ENCODE measurements around the gene ZNF536.

The ZNF536 gene

DNA sequence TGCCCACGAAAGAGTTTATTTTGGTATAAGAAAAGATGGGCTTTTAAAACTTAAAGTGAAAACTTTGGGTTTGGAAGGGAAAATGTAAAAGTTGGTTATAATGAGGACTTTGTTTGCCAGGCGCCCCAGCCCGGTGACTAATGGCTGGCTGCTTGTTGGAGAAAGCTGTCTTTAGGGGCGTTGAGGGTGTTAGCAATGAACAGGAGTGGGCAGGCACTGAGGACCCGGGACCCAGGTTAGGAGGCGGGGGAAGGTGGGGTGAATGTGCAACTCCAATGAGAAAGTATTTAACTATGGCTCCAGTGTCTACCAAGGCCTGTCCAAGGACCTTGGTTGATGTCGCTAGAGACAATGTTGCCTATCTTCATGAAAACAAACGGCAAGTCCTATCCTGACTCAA is 118.6 kb downstream of the ZNF536 start:
- TF ChIP-seq GATA2 (IDR thresholded peaks at IDR 0.05; ENCODE audit: low read depth, low read length) (no peak), GATA3 (IDR thresholded peaks at IDR 0.05; ENCODE audit: low read depth, low read length) (no peak)

DNA sequence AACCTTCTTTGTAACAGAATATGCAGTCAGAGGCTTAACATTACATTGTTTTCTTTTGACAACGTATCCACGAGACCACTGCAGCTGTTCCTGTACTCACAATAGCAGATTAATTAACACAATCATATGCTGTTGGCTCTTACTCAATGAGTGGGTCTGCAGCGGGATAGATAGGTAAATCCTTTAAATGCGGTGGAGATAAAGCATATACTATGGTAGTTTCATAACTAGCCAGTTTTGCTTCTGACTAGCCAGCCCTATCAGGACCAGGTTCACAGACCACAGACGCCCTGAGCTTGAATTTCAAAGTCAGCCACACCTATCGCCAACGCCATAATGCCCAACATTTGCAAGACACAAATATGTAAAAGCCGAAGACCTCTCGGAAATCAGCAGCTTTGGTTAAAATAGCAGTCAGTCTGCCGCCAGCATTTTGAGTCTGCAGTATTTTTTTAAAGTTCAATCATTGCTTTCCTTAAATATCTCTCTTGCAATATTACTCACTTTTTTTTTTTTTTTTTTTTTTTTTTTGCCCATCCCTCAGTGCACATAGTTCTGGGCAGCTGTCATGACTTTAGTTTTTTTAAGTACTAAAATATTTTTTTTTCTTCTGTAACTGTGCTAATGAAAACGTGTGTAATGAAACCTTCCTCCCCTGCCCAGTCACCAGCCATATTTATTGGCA is 120.5 kb downstream of the ZNF536 start:
- no peak for TF ChIP-seq GATA2 (IDR thresholded peaks at IDR 0.05; ENCODE audit: low read depth, low read length)
- no peak for TF ChIP-seq GATA3 (IDR thresholded peaks at IDR 0.05; ENCODE audit: low read depth, low read length)

DNA sequence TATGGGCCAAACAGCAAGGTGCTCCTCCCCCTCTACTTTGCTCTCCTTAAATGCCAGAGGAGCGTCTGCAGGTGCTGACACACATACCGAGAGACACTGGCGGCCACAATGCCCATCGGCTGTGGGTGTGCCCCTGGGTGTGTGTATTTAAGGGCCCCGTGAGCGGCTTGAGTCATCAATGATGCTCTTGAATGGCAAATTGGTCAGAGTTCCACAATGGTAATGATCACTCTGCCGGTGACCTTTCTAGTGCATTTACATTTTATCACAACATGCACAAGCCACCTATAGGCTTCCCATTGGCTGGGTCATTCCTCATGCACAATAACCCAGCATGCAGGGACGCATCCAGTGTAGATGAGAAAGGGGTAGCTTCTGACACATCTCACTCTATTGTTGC is 124.8 kb downstream of the ZNF536 start:
- TF ChIP-seq GATA2 (IDR thresholded peaks at IDR 0.05; ENCODE audit: low read depth, low read length) = no peak
- TF ChIP-seq GATA3 (IDR thresholded peaks at IDR 0.05; ENCODE audit: low read depth, low read length) = no peak

DNA sequence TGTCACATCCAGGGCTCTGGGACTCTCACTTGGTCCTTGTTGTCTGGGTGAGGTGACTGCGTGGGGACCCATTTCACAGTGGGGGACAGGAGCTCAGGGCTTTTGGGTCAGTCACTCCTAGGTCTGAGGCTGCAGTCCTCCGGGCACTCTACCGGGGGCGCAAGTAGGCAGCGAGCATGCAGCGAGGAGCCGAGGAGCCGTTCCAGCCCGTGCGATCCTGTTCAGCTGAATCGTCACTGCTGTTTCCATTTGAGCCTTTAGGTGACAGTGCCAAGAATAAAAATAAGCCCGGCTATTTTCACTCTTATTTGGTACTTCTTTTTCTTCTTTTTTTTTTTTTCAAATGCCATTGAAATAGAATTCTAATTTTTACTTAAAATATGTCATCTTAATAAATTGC is 126.5 kb downstream of the ZNF536 start:
- TF ChIP-seq GATA3 (IDR thresholded peaks at IDR 0.05; ENCODE audit: low read depth, low read length) (no peak), GATA2 (IDR thresholded peaks at IDR 0.05; ENCODE audit: low read depth, low read length) (no peak)

DNA sequence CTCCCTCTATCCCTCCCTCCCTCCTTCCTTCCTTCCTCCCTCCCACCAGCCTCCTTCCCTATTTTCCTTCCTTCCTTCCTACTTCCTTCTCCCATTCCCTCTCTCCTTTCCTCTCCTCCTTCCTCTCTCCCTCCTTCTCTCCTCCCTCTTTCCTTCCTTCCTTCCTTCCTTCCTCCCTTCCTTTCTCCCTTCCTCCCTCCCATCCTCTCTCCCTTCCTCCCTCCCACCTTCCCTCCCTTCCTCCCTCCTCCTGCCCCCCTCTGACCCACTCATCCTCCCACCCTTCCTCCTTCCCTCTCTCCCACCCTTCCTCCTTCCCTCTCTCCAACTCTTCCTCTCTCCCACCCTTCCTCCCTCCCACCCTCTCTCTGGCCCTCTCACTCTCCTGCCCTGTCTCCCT is 132.1 kb downstream of the ZNF536 start:
- TF ChIP-seq GATA2 (IDR thresholded peaks at IDR 0.05; ENCODE audit: low read depth, low read length) (no peak), GATA3 (IDR thresholded peaks at IDR 0.05; ENCODE audit: low read depth, low read length) (no peak)

DNA sequence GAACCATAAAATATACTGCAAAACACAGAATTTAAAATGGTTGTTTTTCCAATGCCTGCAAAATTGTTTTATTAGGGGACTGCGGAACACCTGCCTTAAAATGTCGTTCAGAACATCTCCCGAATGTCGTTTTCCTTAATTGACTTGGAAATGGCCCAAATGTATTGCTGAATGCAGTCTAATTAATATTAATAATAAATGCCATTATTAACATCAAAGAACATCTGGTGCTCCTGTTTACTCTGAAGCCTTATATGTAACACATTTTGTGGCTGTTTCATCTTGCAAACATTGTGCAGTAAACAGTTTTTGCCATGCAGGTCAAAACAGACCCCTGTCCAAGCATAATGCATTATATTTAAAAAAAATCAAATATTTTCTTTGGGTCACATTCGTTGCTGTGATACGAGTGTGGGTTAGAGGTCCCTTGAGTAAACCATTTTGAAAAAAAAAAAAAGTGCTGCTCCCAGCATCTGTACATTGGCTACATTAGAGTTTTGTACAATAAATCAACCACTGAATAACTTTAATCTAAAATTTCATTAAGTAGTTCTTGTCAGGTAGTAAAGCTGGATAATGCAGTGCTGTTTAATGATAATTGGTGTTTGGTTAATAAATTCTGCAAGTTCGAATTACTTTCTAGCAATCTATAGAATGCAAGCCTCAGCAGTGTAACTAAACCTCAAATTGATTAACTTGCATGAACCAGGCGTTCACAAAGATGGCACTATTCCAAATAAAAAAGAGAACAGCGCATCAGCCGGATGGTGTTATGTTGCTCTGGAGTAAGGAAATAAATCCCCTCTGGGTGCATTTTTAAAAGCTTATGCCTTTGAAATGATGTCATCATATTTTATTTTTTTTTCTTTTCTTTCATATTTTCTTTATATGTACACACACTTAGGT is 140.2 kb downstream of the ZNF536 start:
- TF ChIP-seq GATA3 (IDR thresholded peaks at IDR 0.05; ENCODE audit: low read depth, low read length) (no peak), GATA2 (IDR thresholded peaks at IDR 0.05; ENCODE audit: low read depth, low read length) (no peak)

DNA sequence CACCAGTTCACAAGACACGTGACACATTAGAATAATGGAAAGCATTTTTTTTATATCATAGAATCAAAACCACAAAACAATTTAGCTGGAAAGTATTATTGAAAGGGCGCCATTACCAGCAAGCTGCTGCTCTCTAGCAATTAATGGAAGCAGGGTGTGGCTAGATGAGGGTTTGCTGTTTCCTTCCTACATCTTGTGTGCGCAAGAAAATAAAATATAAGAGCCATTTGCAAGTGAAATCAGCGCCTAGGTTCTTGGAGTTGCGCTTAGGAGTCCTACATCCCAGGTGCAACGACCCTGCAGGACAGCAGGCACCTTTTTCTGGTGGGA is 140.9 kb downstream of the ZNF536 start:
- TF ChIP-seq GATA2 (IDR thresholded peaks at IDR 0.05; ENCODE audit: low read depth, low read length) (no peak), GATA3 (IDR thresholded peaks at IDR 0.05; ENCODE audit: low read depth, low read length) (no peak)

DNA sequence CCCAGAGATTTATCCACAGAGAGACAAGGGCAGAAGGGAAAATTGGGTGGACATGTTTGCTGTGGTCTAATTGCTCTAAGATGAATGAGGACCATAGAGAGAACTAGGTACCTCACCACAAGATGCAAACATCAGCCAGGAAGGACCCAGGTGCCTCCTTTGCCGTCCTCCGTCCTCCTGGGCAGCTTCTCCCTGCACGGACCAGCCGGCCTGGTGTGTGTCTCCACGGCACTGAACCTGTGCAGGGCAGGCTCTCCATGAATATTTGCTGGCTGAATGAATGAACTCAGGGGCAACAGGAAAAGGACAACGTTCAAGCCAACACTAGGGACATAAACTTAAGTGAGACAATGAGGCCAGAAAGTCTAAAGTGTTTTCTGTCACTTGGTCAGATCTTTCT is 143.9 kb downstream of the ZNF536 start:
- TF ChIP-seq GATA2 (IDR thresholded peaks at IDR 0.05; ENCODE audit: low read depth, low read length) (no peak), GATA3 (IDR thresholded peaks at IDR 0.05; ENCODE audit: low read depth, low read length) (no peak)

DNA sequence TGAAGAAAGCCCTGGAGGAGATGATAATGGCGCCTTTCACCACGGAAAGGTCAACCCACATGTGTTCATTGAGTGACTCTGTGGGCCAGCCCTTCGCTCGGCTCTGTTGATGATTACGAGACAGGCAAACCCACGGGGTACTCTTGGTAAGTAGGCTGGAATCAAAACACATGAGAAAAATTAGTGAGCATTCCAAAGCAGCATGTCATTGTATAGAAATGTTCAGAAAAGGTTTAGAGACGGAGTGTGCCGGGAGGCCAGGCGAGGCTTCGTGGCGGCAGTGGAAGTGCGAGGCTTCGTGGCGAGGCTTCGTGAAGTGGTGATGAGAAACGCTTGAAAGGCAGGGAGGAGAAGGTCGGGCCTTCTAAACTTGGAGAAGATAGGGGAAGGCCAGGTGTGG is 144.3 kb downstream of the ZNF536 start:
- TF ChIP-seq GATA2 (IDR thresholded peaks at IDR 0.05; ENCODE audit: low read depth, low read length) (no peak), GATA3 (IDR thresholded peaks at IDR 0.05; ENCODE audit: low read depth, low read length) (no peak)

DNA sequence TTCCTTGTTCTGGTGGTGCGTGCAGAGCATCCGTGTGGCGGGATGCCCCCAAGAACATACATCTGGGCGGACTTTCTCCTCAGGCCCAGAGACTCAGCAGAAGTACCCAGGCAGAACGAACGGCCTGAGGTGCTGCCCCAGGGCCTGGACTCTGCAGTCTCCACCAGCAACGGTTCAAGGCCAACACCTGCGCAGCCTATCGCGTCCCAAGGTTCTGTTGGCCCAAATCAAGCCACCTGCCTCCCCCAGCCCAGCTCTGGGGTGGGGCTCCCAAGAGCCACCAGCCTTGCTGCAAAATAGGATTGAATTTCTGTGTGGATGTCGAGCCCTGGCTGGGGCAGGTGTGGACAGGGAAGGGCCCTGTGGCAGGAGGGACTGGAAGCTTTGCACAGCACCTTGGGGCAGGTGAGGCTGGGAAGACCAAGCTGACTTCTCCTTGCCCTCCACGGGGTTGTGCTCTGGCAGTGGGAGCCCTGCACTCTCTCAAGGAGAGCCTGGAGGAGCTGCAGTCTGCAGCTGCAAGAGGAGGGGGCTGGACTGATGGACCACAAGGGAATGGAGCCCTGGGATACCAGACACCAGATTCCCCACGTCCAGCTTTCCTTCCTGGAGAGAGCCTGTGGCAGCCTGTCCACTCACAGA is 146.9 kb downstream of the ZNF536 start:
- no peak for TF ChIP-seq GATA2 (IDR thresholded peaks at IDR 0.05; ENCODE audit: low read depth, low read length)
- no peak for TF ChIP-seq GATA3 (IDR thresholded peaks at IDR 0.05; ENCODE audit: low read depth, low read length)

DNA sequence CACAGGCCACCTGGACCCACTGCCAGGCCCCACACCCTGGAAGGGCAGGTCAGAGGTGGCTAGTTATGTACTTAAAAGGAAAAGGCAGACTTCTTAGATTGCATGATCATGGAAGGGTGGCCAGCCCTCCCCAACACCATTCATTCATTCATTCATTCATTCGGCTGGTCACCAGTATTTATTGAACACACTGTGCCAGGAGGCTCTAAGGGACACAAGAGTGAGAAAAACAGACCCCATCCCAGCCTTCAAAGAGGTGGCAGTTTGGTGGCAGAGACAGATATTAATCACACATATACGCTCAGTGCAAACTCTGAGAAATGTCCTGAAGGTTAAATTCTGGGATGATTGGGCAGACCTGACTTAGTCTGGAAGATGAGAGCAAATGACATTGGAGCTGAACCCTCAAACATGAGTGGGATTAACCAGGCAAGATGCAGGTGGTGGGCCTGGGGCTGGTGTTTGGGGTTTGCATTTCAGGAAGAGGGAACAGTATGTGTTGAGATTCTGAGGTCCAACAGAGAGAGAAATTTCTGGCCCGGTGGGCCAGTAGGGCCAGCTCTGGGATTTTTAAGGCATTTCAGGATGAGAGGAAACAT is 147.5 kb downstream of the ZNF536 start:
- TF ChIP-seq GATA3 (IDR thresholded peaks at IDR 0.05; ENCODE audit: low read depth, low read length) (no peak), GATA2 (IDR thresholded peaks at IDR 0.05; ENCODE audit: low read depth, low read length) (no peak)

DNA sequence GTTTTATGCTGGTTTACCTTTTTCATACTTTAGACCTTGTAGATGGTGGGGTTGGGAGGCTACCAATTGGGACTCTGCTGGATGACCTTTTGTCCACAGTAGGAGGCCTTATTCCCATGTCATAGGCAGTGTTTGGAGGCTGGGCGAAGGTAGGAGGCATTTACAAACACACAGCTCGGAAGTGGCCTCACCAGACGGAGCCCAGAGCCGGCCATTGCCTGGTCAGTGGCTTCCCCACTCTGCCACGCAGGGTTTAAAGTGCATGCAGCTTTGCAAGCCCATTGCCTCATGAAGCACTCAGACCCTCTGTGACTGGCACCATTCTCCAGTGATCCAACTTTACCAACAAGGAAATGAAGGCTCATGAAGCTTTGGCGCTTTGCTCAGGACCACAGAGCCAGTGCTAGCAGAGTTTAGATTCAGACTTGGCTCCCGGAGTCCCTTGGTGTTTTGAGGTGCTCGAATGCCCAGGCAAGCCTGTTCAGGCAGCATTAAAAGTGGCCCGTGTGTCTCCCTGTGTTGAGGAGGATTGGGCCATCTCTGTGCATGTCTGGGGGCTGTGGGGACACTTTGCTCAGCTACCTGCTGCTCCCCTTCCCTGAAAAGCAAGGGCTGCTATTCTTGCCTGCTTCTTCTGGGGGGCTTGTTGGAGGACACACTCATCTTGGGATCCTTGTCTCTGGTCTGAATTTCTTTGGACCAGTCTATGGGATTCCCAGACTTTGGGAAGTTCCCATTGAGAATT is 148.7 kb downstream of the ZNF536 start:
- TF ChIP-seq GATA3 (IDR thresholded peaks at IDR 0.05; ENCODE audit: low read depth, low read length) = no peak
- TF ChIP-seq GATA2 (IDR thresholded peaks at IDR 0.05; ENCODE audit: low read depth, low read length) = no peak

DNA sequence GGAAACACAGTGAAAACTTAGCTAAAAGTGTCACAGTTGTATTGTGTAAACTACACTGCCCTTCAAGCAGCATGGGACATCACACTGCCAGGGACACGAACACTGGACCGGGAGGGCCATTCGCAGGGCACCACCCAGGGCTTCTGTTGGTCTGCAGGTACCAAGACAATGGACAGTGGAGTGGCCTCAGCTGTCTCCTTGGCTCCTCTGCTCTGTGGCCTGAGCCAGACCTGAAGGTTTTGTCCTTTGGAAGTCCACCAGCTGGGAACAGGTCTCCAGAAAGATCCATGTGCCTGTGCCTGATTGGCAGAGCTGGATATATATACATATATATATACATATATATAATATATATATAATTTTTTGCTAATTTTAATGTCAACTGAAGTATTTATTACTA is 149.8 kb downstream of the ZNF536 start:
- TF ChIP-seq GATA3 (IDR thresholded peaks at IDR 0.05; ENCODE audit: low read depth, low read length) (no peak), GATA2 (IDR thresholded peaks at IDR 0.05; ENCODE audit: low read depth, low read length) (no peak)

DNA sequence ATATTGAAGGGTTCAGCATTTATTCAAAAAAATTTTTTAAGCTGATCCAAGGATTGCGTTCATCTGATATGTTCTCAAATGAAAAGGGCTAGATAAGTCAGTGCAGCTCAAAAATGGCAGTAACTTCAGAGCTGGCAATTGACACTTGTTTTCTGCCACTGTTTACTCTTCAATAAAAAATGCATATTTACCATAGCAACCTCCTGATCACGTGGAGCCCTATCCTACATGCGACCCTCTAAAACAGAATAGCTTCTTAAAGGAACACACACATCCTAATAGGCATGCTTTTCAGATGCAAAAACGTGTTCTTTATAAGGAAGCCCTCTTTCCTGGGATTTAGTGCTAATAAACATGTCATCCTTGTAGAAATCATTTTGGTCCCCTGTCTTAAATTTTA is 150.2 kb downstream of the ZNF536 start:
- TF ChIP-seq GATA2 (IDR thresholded peaks at IDR 0.05; ENCODE audit: low read depth, low read length) (no peak), GATA3 (IDR thresholded peaks at IDR 0.05; ENCODE audit: low read depth, low read length) (no peak)

Measured in SH-SY5Y (cell line).